ENCODE measurements around the gene MYOM1.

MYOM1 gene

GRCh38 chr18:3164381-3164780, 55.4 kb downstream of the MYOM1 start:
- H3K27ac ChIP-seq (replicated peaks; ENCODE audit: low read length), result no peak overlapping the region
- H3K4me2 ChIP-seq (ENCODE audit: insufficient read depth, low read length, poor library complexity, severe bottlenecking), result no peak overlapping the region
- no peak overlapping the region for H2BK5ac ChIP-seq (ENCODE audit: low read length)
- no peak overlapping the region for H2BK12ac ChIP-seq (ENCODE audit: low read length)
- no peak overlapping the region for H2BK15ac ChIP-seq (ENCODE audit: low read length)
- H4K8ac ChIP-seq (ENCODE audit: low read depth, low read length), result no peak overlapping the region
- WGBS, 2 donors (ENCODE audit: extremely low coverage in 2 of 2, insufficient read length in 2 of 2, insufficient replicate concordance in 1 of 2), result no CpG with 5 or more reads among the region's 4 CpGs
- no peak overlapping the region for H3K23ac ChIP-seq (ENCODE audit: low read depth, low read length, poor library complexity)
- H4K91ac ChIP-seq (ENCODE audit: low read depth, low read length, poor library complexity), result no peak overlapping the region
- peaks cover 0 to 2% of the 10 kb centered on the region in 2 donors for H3K4me1 ChIP-seq (ENCODE audit: control insufficient read depth in 2 of 2, insufficient read depth in 1 of 2, low read depth in 1 of 2, low read length in 2 of 2)
- no peaks in the 10 kb centered on the region for H3K27me3 ChIP-seq (ENCODE audit: control insufficient read depth in 3 of 3, insufficient read depth in 3 of 3, low read depth in 1 of 3, low read length in 3 of 3)
- H2BK120ac ChIP-seq (ENCODE audit: low read depth, low read length), result no peak overlapping the region
- H3K9ac ChIP-seq (ENCODE audit: low read depth, low read length, poor library complexity), result no peak overlapping the region
- DNase-seq (ENCODE audit: low spot score), result no peak
- H3K79me1 ChIP-seq (ENCODE audit: low read depth, low read length), result no peaks in the 10 kb centered on the region
- H3K4ac ChIP-seq (ENCODE audit: low read length), result no peak overlapping the region
- no peaks in the 10 kb centered on the region for H3K36me3 ChIP-seq (replicated peaks in 1 of 2; ENCODE audit: control insufficient read depth in 2 of 2, insufficient read depth in 2 of 2, low read length in 2 of 2)
- no peak overlapping the region for H3K18ac ChIP-seq (ENCODE audit: low read length)
- no peak overlapping the region for H3K4me3 ChIP-seq (ENCODE audit: low read length in 2 of 2)
- no peak overlapping the region for H2AFZ ChIP-seq (ENCODE audit: low read length)
- H3K9me3 ChIP-seq (replicated peaks in 1 of 2; ENCODE audit: control insufficient read depth in 2 of 2, insufficient read depth in 1 of 2, low read depth in 1 of 2, low read length in 2 of 2), result no peaks in the 10 kb centered on the region
- no peak overlapping the region for H2AK5ac ChIP-seq (ENCODE audit: low read depth, low read length)
- H3K14ac ChIP-seq (ENCODE audit: low read length), result no peak overlapping the region

GRCh38 chr18:3163968-3164367, 55.8 kb downstream of the MYOM1 start:
- Histone ChIP-seq H2BK12ac (ENCODE audit: low read length) (no peak overlapping the region), H3K14ac (ENCODE audit: low read length) (no peak overlapping the region), H3K4me3 (ENCODE audit: low read length in 2 of 2) (no peak overlapping the region), H2BK15ac (ENCODE audit: low read length) (no peak overlapping the region), H2BK120ac (ENCODE audit: low read depth, low read length) (no peak overlapping the region), H2BK5ac (ENCODE audit: low read length) (no peak overlapping the region), H2AK5ac (ENCODE audit: low read depth, low read length) (no peak overlapping the region), H3K27me3 (ENCODE audit: control insufficient read depth in 3 of 3, insufficient read depth in 3 of 3, low read depth in 1 of 3, low read length in 3 of 3) (no peaks in the 10 kb centered on the region), H3K9ac (ENCODE audit: low read depth, low read length, poor library complexity) (no peak overlapping the region), H3K23ac (ENCODE audit: low read depth, low read length, poor library complexity) (no peak overlapping the region), H3K9me3 (replicated peaks in 1 of 2; ENCODE audit: control insufficient read depth in 2 of 2, insufficient read depth in 1 of 2, low read depth in 1 of 2, low read length in 2 of 2) (no peaks in the 10 kb centered on the region), H3K4me1 (ENCODE audit: control insufficient read depth in 2 of 2, insufficient read depth in 1 of 2, low read depth in 1 of 2, low read length in 2 of 2) (peaks cover 0 to 2% of the 10 kb centered on the region in 2 donors), H3K4me2 (ENCODE audit: insufficient read depth, low read length, poor library complexity, severe bottlenecking) (no peak overlapping the region), H2AFZ (ENCODE audit: low read length) (no peak overlapping the region), H3K4ac (ENCODE audit: low read length) (no peak overlapping the region), H4K91ac (ENCODE audit: low read depth, low read length, poor library complexity) (no peak overlapping the region), H3K79me1 (ENCODE audit: low read depth, low read length) (no peaks in the 10 kb centered on the region), H3K27ac (replicated peaks; ENCODE audit: low read length) (no peak overlapping the region), H4K8ac (ENCODE audit: low read depth, low read length) (no peak overlapping the region), H3K18ac (ENCODE audit: low read length) (no peak overlapping the region), H3K36me3 (replicated peaks in 1 of 2; ENCODE audit: control insufficient read depth in 2 of 2, insufficient read depth in 2 of 2, low read length in 2 of 2) (no peaks in the 10 kb centered on the region)
- no peak for DNase-seq (ENCODE audit: low spot score)
- WGBS, 2 donors (ENCODE audit: extremely low coverage in 2 of 2, insufficient read length in 2 of 2, insufficient replicate concordance in 1 of 2), result no CpG with 5 or more reads among the region's 5 CpGs

- Histone ChIP-seq H3K14ac (ENCODE audit: low read length) (no peak overlapping the region), H2BK5ac (ENCODE audit: low read length) (no peak overlapping the region), H2AK5ac (ENCODE audit: low read depth, low read length) (no peak overlapping the region), H2AFZ (ENCODE audit: low read length) (no peak overlapping the region), H3K27me3 (ENCODE audit: control insufficient read depth in 3 of 3, insufficient read depth in 3 of 3, low read depth in 1 of 3, low read length in 3 of 3) (no peaks in the 10 kb centered on the region), H4K8ac (ENCODE audit: low read depth, low read length) (no peak overlapping the region), H3K27ac (replicated peaks; ENCODE audit: low read length) (no peak overlapping the region), H3K9me3 (replicated peaks in 1 of 2; ENCODE audit: control insufficient read depth in 2 of 2, insufficient read depth in 1 of 2, low read depth in 1 of 2, low read length in 2 of 2) (no peaks in the 10 kb centered on the region), H3K4me3 (ENCODE audit: low read length in 2 of 2) (no peak overlapping the region), H3K4me2 (ENCODE audit: insufficient read depth, low read length, poor library complexity, severe bottlenecking) (no peak overlapping the region), H2BK12ac (ENCODE audit: low read length) (no peak overlapping the region), H3K9ac (ENCODE audit: low read depth, low read length, poor library complexity) (no peak overlapping the region), H3K23ac (ENCODE audit: low read depth, low read length, poor library complexity) (no peak overlapping the region), H3K36me3 (replicated peaks in 1 of 2; ENCODE audit: control insufficient read depth in 2 of 2, insufficient read depth in 2 of 2, low read length in 2 of 2) (no peaks in the 10 kb centered on the region), H3K79me1 (ENCODE audit: low read depth, low read length) (no peaks in the 10 kb centered on the region), H2BK15ac (ENCODE audit: low read length) (no peak overlapping the region), H3K4ac (ENCODE audit: low read length) (no peak overlapping the region), H3K18ac (ENCODE audit: low read length) (no peak overlapping the region), H4K91ac (ENCODE audit: low read depth, low read length, poor library complexity) (no peak overlapping the region), H2BK120ac (ENCODE audit: low read depth, low read length) (no peak overlapping the region), H3K4me1 (ENCODE audit: control insufficient read depth in 2 of 2, insufficient read depth in 1 of 2, low read depth in 1 of 2, low read length in 2 of 2) (peaks cover 0 to 2% of the 10 kb centered on the region in 2 donors)
- no peak for DNase-seq (ENCODE audit: low spot score)
- no CpG with 5 or more reads among the region's 3 CpGs for WGBS, 2 donors (ENCODE audit: extremely low coverage in 2 of 2, insufficient read length in 2 of 2, insufficient replicate concordance in 1 of 2)
Observed at GRCh38 chr18:3162181-3162580, 57.6 kb downstream of the MYOM1 start.

- no peak overlapping the region for H3K18ac ChIP-seq (ENCODE audit: low read length)
- no peak overlapping the region for H3K27ac ChIP-seq (replicated peaks; ENCODE audit: low read length)
- no peak overlapping the region for H2BK12ac ChIP-seq (ENCODE audit: low read length)
- H2BK5ac ChIP-seq (ENCODE audit: low read length), result no peak overlapping the region
- no peaks in the 10 kb centered on the region for H3K79me1 ChIP-seq (ENCODE audit: low read depth, low read length)
- no peak overlapping the region for H2BK15ac ChIP-seq (ENCODE audit: low read length)
- H3K4me1 ChIP-seq (ENCODE audit: control insufficient read depth in 2 of 2, insufficient read depth in 1 of 2, low read depth in 1 of 2, low read length in 2 of 2), result no peaks in the 10 kb centered on the region
- no peak overlapping the region for H3K4me3 ChIP-seq (ENCODE audit: low read length in 2 of 2)
- H3K14ac ChIP-seq (ENCODE audit: low read length), result no peak overlapping the region
- no peaks in the 10 kb centered on the region for H3K36me3 ChIP-seq (replicated peaks in 1 of 2; ENCODE audit: control insufficient read depth in 2 of 2, insufficient read depth in 2 of 2, low read length in 2 of 2)
- no peak overlapping the region for H3K4ac ChIP-seq (ENCODE audit: low read length)
- no peak overlapping the region for H4K91ac ChIP-seq (ENCODE audit: low read depth, low read length, poor library complexity)
- no peak overlapping the region for H2AFZ ChIP-seq (ENCODE audit: low read length)
- H3K9me3 ChIP-seq (replicated peaks in 1 of 2; ENCODE audit: control insufficient read depth in 2 of 2, insufficient read depth in 1 of 2, low read depth in 1 of 2, low read length in 2 of 2), result no peaks in the 10 kb centered on the region
- no peak overlapping the region for H3K9ac ChIP-seq (ENCODE audit: low read depth, low read length, poor library complexity)
- no peak overlapping the region for H2AK5ac ChIP-seq (ENCODE audit: low read depth, low read length)
- no peak overlapping the region for H3K23ac ChIP-seq (ENCODE audit: low read depth, low read length, poor library complexity)
- WGBS, 2 donors (ENCODE audit: extremely low coverage in 2 of 2, insufficient read length in 2 of 2, insufficient replicate concordance in 1 of 2), result no CpG with 5 or more reads among the region's 1 CpG
- no peak for DNase-seq (ENCODE audit: low spot score)
- H3K27me3 ChIP-seq (ENCODE audit: control insufficient read depth in 3 of 3, insufficient read depth in 3 of 3, low read depth in 1 of 3, low read length in 3 of 3), result no peaks in the 10 kb centered on the region
- no peak overlapping the region for H2BK120ac ChIP-seq (ENCODE audit: low read depth, low read length)
- no peak overlapping the region for H3K4me2 ChIP-seq (ENCODE audit: insufficient read depth, low read length, poor library complexity, severe bottlenecking)
- H4K8ac ChIP-seq (ENCODE audit: low read depth, low read length), result no peak overlapping the region
Observed at GRCh38 chr18:3159830-3160229, 59.9 kb downstream of the MYOM1 start.
